HuH-7.5 (cell line): Measurements from ENCODE around the gene SPTBN1.

Experiments
- DNase-seq: peaks from one replicate; pipeline ENCODE4 v3.0.0; 2011; ENCODE audit warnings: low spot score

Gene SPTBN1

DNA sequence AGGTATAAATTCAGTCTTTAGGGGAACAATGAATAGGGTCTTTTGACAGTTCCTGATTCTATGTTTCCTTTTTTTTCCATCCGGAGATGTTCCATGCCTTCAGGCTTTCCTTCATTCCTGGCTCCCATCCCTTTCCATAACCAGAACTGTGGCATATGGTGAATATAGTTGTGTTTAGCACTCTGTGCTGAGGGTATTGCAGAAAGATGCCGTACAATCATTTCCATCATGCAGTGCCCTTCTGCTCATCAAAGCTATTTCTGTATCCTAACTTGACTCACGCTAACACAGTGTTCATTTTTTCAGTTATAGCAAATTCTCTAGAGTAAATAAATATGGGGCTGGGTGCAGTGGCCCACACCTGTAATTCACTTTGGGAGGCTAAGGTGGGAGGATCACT lies 135.4 kb downstream of the SPTBN1 start:
- no peak for DNase-seq

DNA sequence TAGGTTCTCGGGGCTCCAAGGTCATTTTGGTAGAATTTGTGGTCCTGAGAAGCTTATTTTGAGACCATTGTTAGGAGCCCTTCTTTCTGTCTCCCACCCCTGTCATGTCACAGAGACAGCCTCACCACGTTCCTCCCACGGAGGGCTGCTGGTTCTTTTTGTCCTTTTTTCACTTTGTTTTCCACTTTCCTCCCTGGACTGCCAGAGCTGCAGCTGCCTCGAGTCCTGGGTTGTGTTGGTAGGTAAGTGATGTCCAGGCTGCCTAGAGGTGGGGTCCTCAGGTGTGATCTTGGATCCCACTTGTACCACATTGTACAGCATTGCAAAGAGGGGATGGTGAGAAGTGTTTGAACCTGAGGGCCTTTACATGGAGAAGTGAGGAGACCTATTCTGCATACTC lies 137.1 kb downstream of the SPTBN1 start:
- DNase-seq = no peak

- DNase-seq = no peak
Measured at GRCh38 chr2:54594048-54594447, 137.9 kb downstream of the SPTBN1 start.

GRCh38 chr2:54595161-54595803 lies 139.2 kb downstream of the SPTBN1 start:
- no peak for DNase-seq

- no peak for DNase-seq
Measured at GRCh38 chr2:54595999-54596902, 140.1 kb downstream of the SPTBN1 start.

DNA sequence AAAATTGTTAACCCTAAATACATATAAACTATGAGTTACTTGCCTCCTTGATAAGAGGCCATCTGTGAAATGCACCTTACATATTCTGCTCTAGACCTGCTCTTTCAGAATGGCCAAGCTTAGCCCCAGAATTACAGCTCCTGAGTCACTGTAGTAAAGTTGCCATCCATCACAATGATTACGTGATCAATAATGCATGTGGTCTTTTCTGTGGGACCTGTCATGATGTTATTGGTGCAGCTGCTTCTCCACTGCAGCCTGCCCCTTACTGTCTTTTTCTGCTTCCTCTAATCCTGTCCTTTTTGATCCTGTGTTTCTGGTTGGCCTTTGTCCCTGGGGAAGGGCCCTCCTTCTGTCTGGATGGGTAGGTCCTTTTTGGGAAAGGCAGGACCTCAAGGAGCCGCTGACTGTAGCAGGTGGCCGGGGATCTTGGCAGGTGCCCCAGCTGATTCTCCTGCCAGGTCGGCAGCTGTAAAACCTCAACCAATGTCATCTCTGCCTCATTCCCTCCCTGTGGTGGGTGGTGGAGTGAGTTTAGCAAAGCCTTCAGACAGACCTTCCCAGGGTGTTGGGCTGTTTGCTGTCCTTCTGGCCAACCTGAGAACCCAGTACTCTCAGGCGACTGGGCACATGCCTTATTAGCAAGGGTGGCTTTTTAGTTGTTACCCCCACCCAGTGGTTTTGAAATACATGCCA lies 141.2 kb downstream of the SPTBN1 start:
- no peak for DNase-seq

DNA sequence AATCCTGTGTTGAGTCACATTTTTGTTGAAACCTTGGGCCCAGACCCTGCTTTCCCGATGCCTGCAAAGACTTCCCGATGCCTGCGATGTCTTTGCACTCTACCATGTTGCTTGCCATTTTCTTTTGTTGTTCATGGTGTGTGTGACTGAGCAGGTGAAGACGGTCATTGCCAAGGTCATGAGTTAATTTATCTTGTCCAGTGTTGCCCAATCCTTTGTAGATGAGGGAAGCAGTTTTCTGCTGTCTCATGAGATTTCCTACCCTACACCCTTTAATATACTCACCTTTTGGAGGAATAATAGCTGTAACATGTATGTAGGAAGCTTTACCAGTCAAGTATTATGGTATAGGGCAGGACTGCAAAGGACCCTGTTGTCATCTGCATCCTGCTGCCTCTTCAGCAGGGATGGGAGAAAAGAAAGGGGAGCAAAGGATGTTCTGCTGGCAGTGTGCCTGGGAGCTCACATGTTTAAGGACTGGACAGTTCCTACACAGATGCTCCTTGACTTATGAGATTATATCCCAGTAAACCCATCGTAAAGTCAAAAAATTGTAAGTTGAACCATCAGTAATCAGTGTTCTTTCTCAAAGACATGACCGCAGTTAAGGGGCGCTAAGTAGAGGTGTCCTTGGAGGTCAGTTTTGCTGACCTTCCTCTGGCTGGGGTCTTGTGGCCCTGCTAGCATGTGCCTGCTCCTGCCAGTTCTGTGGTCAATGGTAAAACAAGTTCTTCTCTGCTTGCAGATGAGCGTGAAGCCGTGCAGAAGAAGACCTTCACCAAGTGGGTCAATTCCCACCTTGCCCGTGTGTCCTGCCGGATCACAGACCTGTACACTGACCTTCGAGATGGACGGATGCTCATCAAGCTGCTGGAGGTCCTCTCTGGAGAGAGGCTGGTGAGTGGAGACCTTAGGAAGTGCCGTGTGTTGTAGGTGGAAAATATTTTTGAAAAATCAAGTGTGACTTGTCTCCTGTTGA lies 142.5 kb downstream of the SPTBN1 start:
- no peak for DNase-seq

- DNase-seq = no peak
Measured at GRCh38 chr2:54599326-54599710, 143.2 kb downstream of the SPTBN1 start.

DNA sequence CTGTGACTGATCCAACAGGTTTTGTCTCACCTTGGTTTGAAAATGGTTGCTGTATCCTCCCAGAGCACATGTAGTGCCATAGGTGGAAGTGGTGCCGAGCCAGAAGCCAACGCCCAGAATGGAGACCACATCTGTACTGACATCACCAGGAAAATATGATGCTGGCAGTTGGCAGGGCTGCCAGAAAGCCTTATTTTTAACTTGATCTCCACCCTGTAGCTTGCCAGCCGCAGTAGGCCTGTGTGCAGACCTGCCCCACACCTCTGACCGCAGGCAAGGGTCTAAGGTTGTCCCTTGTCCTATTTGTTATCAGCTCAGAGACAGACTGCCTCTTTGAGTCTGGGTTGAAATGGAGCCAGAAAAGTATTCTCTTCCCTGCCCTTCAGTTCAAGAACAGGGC lies 143.8 kb downstream of the SPTBN1 start:
- DNase-seq = no peak

GRCh38 chr2:54601339-54601738 lies 145.2 kb downstream of the SPTBN1 start:
- no peak for DNase-seq

DNA sequence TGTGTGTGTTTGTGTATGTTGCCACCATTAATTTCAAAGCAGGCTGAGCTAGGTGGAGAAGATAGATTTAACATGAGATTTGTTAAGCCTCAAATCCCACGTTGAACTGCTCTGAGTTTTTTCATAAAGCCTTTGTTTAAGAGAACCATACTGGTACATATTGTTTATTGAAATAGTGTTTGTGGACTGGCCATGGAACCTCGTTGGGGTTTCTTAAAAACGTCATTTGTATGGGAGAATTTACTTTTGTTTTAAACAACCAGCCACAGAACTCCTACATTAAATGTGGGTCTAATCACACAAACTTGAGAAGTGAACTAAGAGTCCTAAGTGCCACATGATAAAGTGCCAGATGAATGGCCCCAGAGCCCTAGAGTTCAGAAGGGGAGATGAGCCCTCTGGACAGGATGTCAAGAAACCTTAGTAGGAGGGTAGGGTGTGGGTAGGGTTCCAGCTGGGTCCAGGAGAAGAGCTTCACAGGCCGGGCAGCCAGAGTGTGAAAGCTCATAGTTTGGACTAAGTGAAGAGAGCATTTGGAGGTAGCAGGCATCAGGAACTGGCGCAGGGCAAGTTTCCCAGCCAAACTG lies 146.7 kb downstream of the SPTBN1 start:
- DNase-seq = no peak

- no peak for DNase-seq
Measured at GRCh38 chr2:54603357-54603756, 147.2 kb downstream of the SPTBN1 start.

- DNase-seq = no peak
Measured at GRCh38 chr2:54603796-54604195, 147.7 kb downstream of the SPTBN1 start.

DNA sequence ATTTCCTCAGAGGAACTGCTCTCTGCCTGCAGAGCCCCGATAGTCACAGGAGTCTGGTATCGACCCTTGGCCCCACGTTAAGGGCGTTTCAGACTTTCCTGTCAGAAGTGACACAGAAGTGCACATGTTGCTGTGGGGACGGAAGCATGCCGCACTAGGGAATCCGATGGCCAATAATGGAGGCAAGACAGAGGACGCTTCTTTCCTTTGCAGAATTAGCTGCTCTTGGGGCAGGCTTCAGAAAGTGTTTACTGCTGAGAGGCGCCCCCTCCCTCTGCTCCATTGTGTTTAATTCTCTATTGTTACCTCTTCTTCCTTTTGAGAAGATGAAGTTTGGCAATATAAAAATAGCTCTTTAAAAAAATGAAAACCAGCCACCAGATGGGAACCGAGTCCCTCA lies 148.7 kb downstream of the SPTBN1 start:
- no peak for DNase-seq

- no peak for DNase-seq
Measured at GRCh38 chr2:54605836-54606235, 149.7 kb downstream of the SPTBN1 start.

- DNase-seq = no peak
Measured at GRCh38 chr2:54606393-54606958, 150.3 kb downstream of the SPTBN1 start.

DNA sequence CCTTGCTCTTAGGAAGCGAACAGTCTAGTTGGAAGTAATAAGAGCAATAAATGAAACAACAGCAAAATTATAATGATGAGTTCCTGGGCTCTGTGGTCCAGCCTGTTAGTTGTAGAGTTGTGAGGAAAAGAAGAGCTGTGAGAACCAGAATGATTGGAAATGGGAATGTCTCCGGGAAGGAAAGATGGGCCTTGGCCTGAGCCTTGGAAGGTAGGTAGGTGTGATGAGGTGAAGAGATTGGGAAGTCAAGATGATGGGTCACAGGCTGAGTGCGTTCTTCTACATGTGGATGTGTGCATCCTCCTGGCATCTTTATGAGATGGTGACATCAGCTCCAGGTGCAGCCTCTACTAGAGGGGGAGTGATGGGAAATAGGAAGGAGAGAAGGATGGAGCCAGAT lies 152.1 kb downstream of the SPTBN1 start:
- no peak for DNase-seq

GRCh38 chr2:54609241-54609640 lies 153.1 kb downstream of the SPTBN1 start:
- no peak for DNase-seq

- DNase-seq = no peak
Measured at GRCh38 chr2:54609647-54610046, 153.5 kb downstream of the SPTBN1 start.

GRCh38 chr2:54610700-54611099 lies 154.6 kb downstream of the SPTBN1 start:
- DNase-seq = no peak
